Measurements from ENCODE around the gene SMAP1. TPM values are rescaled to one million over a fixed set of nuclear protein-coding genes. Genes with fewer than 3 reads are reported as not detected.

The SMAP1 gene
- total RNA-seq, 1 experiment from 2014 or later: 23.7 TPM

DNA sequence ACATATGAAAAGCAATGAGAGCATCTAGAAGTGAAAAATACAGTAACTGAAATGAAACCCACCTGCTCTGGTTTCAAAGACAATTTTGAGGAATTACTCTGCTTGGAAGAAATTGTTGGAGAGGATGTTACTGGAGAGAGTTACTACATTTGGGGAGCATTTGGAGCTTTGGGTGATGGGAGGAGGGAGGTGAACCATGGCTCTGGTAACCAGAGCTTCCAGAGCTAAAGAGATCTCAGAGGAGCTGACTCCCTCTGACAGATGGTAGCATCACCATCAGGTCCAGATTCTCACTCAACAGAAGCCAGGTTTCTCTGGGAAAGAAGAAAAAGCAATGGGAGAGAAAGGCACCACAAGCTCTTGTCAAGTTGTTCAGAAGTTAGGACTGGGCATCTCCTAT, 42.2 kb upstream of the SMAP1 start:
- no TSS peak for BruUV-seq (replicated peaks)
- intact Hi-C loops (cut with micrococcal nuclease; ENCODE audit: unreplicated experiment): no loop called here

DNA sequence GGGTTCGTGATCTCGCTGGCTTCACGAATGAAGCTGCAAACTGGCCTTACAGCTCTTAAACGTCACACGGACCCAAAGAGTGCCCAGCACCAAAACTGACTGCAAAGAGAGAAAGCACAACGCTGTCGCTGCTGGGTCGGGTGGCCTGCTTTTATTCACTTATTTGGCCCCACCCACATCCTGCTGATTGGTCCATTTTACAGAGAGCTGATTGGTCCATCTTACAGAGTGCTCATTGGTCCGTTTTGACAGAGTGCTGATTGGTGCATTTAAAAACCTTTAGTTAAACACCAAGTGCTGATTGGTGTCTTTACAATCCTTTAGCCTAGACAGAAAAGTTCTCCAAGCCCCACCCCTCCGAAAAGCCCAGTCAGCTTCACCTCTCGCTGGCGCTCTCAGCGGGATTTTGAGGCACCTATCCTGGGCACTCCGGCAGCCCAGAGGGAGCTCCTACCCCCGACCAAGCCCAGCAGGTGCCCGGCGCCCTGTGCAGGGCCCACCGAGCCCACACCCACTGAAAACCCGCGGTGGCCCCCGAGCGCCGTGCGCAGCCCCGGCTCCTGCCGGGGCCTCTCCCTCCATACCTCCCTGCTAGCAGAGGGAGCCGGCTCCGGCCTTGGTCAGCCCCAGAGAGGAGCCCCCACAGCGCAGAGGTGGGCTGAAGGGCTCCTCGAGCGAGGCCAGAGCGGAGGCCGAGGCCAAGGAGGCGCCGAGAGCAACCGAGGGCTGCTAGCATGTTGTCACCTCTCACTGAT, 40.0 kb upstream of the SMAP1 start:
- no peaks in the 10 kb centered on the region for H3K9me3 ChIP-seq (ENCODE audit: low read depth, low read length, poor library complexity, severe bottlenecking)
- H3K4me1 ChIP-seq (ENCODE audit: insufficient read depth, low read length, poor library complexity, severe bottlenecking): no peaks in the 10 kb centered on the region
- no peak for DNase-seq (ENCODE audit: low spot score)
- TF ChIP-seq EZH2 (IDR thresholded peaks at IDR 0.05; ENCODE audit: borderline replicate concordance, low read depth, low read length, poor library complexity, severe bottlenecking): no peak
- TF ChIP-seq, protein P1, sequence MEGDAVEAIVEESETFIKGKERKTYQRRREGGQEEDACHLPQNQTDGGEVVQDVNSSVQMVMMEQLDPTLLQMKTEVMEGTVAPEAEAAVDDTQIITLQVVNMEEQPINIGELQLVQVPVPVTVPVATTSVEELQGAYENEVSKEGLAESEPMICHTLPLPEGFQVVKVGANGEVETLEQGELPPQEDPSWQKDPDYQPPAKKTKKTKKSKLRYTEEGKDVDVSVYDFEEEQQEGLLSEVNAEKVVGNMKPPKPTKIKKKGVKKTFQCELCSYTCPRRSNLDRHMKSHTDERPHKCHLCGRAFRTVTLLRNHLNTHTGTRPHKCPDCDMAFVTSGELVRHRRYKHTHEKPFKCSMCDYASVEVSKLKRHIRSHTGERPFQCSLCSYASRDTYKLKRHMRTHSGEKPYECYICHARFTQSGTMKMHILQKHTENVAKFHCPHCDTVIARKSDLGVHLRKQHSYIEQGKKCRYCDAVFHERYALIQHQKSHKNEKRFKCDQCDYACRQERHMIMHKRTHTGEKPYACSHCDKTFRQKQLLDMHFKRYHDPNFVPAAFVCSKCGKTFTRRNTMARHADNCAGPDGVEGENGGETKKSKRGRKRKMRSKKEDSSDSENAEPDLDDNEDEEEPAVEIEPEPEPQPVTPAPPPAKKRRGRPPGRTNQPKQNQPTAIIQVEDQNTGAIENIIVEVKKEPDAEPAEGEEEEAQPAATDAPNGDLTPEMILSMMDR (conservative IDR thresholded peaks at IDR 0.05; ENCODE audit: low read depth, low read length): no peak
- no TSS peak for BruUV-seq (replicated peaks)
- no peaks in the 10 kb centered on the region for H3K27me3 ChIP-seq (replicated peaks; ENCODE audit: insufficient read depth, low read depth, low read length, poor library complexity)
- CTCF ChIA-PET: no interaction called here
- POLR2A ChIA-PET (ENCODE audit: low non-redundant PET): no interaction called here
- no peak overlapping the region for H3K4me3 ChIP-seq (ENCODE audit: low read depth, low read length, poor library complexity, severe bottlenecking)
- intact Hi-C loops (cut with micrococcal nuclease; ENCODE audit: unreplicated experiment): no loop called here
- H3K27ac ChIP-seq (ENCODE audit: low read depth, low read length, poor library complexity, severe bottlenecking): no peak overlapping the region
- no peaks in the 10 kb centered on the region for H3K36me3 ChIP-seq (ENCODE audit: insufficient read depth, low read length, poor library complexity, severe bottlenecking)

More for the DNA sequence above, 42.2 kb upstream of the SMAP1 start:
- Histone ChIP-seq H3K27ac (ENCODE audit: low read depth, low read length, poor library complexity, severe bottlenecking) (no peak overlapping the region), H3K4me1 (ENCODE audit: insufficient read depth, low read length, poor library complexity, severe bottlenecking) (no peaks in the 10 kb centered on the region), H3K36me3 (ENCODE audit: insufficient read depth, low read length, poor library complexity, severe bottlenecking) (no peaks in the 10 kb centered on the region), H3K9me3 (ENCODE audit: low read depth, low read length, poor library complexity, severe bottlenecking) (no peaks in the 10 kb centered on the region), H3K4me3 (ENCODE audit: low read depth, low read length, poor library complexity, severe bottlenecking) (no peak overlapping the region), H3K27me3 (replicated peaks; ENCODE audit: insufficient read depth, low read depth, low read length, poor library complexity) (no peaks in the 10 kb centered on the region)
- ChIA-PET CTCF (no interaction called here), POLR2A (ENCODE audit: low non-redundant PET) (no interaction called here)
- TF ChIP-seq, protein P1 (conservative IDR thresholded peaks at IDR 0.05; ENCODE audit: low read depth, low read length): no peak
- no peak for TF ChIP-seq EZH2 (IDR thresholded peaks at IDR 0.05; ENCODE audit: borderline replicate concordance, low read depth, low read length, poor library complexity, severe bottlenecking)
- no peak for DNase-seq (ENCODE audit: low spot score)

DNA sequence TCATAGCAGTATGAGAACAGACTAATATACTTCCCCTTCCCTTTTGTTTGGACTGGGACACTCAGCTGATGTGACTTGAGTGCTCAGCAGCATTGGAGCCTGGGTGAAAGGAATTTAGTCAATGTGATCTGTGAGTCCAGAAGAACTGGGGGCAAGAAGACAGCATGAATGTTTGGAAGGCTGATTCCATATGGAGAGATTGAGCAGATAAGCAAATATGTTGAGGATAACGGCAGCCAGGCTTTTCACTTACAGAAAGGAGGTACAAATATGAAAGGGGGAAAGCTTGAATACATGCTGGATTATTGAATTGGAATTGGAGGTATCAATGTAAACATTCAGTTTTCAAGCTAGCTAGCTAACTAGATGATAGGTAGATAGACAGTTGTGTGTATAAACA, 37.8 kb upstream of the SMAP1 start:
- no peak for DNase-seq (ENCODE audit: low spot score)
- ChIA-PET POLR2A (ENCODE audit: low non-redundant PET) (no interaction called here), CTCF (no interaction called here)
- TF ChIP-seq, protein P1 (conservative IDR thresholded peaks at IDR 0.05; ENCODE audit: low read depth, low read length): no peak
- no peak for TF ChIP-seq EZH2 (IDR thresholded peaks at IDR 0.05; ENCODE audit: borderline replicate concordance, low read depth, low read length, poor library complexity, severe bottlenecking)
- Histone ChIP-seq H3K4me1 (ENCODE audit: insufficient read depth, low read length, poor library complexity, severe bottlenecking) (no peaks in the 10 kb centered on the region), H3K27ac (ENCODE audit: low read depth, low read length, poor library complexity, severe bottlenecking) (no peak overlapping the region), H3K9me3 (ENCODE audit: low read depth, low read length, poor library complexity, severe bottlenecking) (no peaks in the 10 kb centered on the region), H3K36me3 (ENCODE audit: insufficient read depth, low read length, poor library complexity, severe bottlenecking) (no peaks in the 10 kb centered on the region), H3K4me3 (ENCODE audit: low read depth, low read length, poor library complexity, severe bottlenecking) (no peak overlapping the region), H3K27me3 (replicated peaks; ENCODE audit: insufficient read depth, low read depth, low read length, poor library complexity) (no peaks in the 10 kb centered on the region)
- no TSS peak for BruUV-seq (replicated peaks)
- intact Hi-C loops (cut with micrococcal nuclease; ENCODE audit: unreplicated experiment): no loop called here

Measured in A673 (cell line).